K562 (cell line): ENCODE results near the gene ATP8B2. TPM values are rescaled to one million over a fixed set of nuclear protein-coding genes. Genes with fewer than 3 reads are reported as not detected.

Source experiments
- C11orf30 ChIP-seq: fragments of 450-650 bp; IDR thresholded peaks from 2 replicates; pipeline ENCODE4 v1.6.1; 2016; ENCODE audit warnings: low read depth, mild to moderate bottlenecking
- FOSL1 ChIP-seq: fragments of 200-800 bp; sonication (Bioruptor generic); conservative IDR thresholded peaks from 2 replicates; pipeline ENCODE4 v1.6.1; 2016; ENCODE audit warnings: missing genetic modification characterization, missing compliant biosample characterization
- HCFC1 ChIP-seq: IDR thresholded peaks from 2 replicates; pipeline ENCODE4 v1.6.1; 2012; ENCODE audit warnings: low read depth, low read length, improper control_type of control experiment
- polyA plus RNA-seq, 8 experiments: library from polyadenylated mRNA; depleted of rRNA in 4 of 8; stranded (reverse) in 5 of 8; unstranded in 3 of 8; fragments of >200 nt; fragmentation: Nextera tagmentation in 2 of 8; fragmentation: Illumina TruSeq in 1 of 8; extraction: Ambion mirVana in 2 of 8; extraction: Trizol in 1 of 8; gene quantifications; 2 replicates each; pipeline versions ENCODE4 v1.2.1 to v1.2.3, GENCODE V29; 2011 to 2014; ENCODE audit warnings: inconsistent platforms in 1 of 8, missing spikeins in 1 of 8
- total RNA-seq, 7 experiments: library from RNA; depleted of rRNA in 6 of 7; stranded (reverse); fragments of >200 nt in 6 of 7; fragmentation: Illumina TruSeq in 2 of 7; extraction: Trizol in 2 of 7; gene quantifications; 2 replicates each; pipeline versions ENCODE4 v1.2.1 to v1.2.3, GENCODE V29; 2011 to 2021; ENCODE audit warnings: low replicate concordance in 1 of 7
- TF ChIP-seq, protein P1 (sequence below): fragments of 250-450 bp; sonication (Bioruptor Pico); IDR thresholded peaks from 2 replicates; pipeline ENCODE4 v1.4.0; 2020
- TF ChIP-seq, protein P2 (sequence below): fragments of 250-450 bp; sonication (Bioruptor Pico); IDR thresholded peaks from 2 replicates; pipeline ENCODE4 v1.4.0; 2020; ENCODE audit warnings: mild to moderate bottlenecking, moderate library complexity

Gene ATP8B2
- total and polyA plus RNA-seq, 9 of the 15 experiments (the other 6 are each of a cell fraction or from before 2014, with no cell fraction given): 0.27 to 33.2 (median 18.4) TPM

GRCh38 chr1:154306151-154306550 is 19.2 kb upstream of the ATP8B2 start (continued):
- TF ChIP-seq, protein P1, sequence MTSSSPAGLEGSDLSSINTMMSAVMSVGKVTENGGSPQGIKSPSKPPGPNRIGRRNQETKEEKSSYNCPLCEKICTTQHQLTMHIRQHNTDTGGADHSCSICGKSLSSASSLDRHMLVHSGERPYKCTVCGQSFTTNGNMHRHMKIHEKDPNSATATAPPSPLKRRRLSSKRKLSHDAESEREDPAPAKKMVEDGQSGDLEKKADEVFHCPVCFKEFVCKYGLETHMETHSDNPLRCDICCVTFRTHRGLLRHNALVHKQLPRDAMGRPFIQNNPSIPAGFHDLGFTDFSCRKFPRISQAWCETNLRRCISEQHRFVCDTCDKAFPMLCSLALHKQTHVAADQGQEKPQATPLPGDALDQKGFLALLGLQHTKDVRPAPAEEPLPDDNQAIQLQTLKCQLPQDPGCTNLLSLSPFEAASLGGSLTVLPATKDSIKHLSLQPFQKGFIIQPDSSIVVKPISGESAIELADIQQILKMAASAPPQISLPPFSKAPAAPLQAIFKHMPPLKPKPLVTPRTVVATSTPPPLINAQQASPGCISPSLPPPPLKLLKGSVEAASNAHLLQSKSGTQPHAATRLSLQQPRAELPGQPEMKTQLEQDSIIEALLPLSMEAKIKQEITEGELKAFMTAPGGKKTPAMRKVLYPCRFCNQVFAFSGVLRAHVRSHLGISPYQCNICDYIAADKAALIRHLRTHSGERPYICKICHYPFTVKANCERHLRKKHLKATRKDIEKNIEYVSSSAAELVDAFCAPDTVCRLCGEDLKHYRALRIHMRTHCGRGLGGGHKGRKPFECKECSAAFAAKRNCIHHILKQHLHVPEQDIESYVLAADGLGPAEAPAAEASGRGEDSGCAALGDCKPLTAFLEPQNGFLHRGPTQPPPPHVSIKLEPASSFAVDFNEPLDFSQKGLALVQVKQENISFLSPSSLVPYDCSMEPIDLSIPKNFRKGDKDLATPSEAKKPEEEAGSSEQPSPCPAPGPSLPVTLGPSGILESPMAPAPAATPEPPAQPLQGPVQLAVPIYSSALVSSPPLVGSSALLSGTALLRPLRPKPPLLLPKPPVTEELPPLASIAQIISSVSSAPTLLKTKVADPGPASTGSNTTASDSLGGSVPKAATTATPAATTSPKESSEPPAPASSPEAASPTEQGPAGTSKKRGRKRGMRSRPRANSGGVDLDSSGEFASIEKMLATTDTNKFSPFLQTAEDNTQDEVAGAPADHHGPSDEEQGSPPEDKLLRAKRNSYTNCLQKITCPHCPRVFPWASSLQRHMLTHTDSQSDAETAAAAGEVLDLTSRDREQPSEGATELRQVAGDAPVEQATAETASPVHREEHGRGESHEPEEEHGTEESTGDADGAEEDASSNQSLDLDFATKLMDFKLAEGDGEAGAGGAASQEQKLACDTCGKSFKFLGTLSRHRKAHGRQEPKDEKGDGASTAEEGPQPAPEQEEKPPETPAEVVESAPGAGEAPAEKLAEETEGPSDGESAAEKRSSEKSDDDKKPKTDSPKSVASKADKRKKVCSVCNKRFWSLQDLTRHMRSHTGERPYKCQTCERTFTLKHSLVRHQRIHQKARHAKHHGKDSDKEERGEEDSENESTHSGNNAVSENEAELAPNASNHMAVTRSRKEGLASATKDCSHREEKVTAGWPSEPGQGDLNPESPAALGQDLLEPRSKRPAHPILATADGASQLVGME (CRISPR knock-in tag): no peak
- TF ChIP-seq, protein P2, sequence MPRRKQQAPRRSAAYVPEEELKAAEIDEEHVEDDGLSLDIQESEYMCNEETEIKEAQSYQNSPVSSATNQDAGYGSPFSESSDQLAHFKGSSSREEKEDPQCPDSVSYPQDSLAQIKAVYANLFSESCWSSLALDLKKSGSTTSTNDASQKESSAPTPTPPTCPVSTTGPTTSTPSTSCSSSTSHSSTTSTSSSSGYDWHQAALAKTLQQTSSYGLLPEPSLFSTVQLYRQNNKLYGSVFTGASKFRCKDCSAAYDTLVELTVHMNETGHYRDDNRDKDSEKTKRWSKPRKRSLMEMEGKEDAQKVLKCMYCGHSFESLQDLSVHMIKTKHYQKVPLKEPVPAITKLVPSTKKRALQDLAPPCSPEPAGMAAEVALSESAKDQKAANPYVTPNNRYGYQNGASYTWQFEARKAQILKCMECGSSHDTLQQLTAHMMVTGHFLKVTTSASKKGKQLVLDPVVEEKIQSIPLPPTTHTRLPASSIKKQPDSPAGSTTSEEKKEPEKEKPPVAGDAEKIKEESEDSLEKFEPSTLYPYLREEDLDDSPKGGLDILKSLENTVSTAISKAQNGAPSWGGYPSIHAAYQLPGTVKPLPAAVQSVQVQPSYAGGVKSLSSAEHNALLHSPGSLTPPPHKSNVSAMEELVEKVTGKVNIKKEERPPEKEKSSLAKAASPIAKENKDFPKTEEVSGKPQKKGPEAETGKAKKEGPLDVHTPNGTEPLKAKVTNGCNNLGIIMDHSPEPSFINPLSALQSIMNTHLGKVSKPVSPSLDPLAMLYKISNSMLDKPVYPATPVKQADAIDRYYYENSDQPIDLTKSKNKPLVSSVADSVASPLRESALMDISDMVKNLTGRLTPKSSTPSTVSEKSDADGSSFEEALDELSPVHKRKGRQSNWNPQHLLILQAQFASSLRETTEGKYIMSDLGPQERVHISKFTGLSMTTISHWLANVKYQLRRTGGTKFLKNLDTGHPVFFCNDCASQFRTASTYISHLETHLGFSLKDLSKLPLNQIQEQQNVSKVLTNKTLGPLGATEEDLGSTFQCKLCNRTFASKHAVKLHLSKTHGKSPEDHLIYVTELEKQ (CRISPR knock-in tag): no peak
- TF ChIP-seq FOSL1 (tag) (no peak), HCFC1 (no peak), C11orf30 (no peak)
